Subcutaneous abdominal adipose tissue (tissue), 5 donors: ENCODE results near the gene COX10.
A peak's percentile ranks its signal among the peaks of the same experiment; 100 is the strongest.
"Not testable (repeated sequence)": the region's sequence is repeated elsewhere in the genome, so short reads cannot be mapped to it uniquely, and the experiment has no call there.

ENCODE experiments used
- H3K27ac ChIP-seq: one replicate; pipeline ENCODE4 v1.7.0; 2013; ENCODE audit warnings: low read depth, mild to moderate bottlenecking, inconsistent platforms, low read length, moderate library complexity
- H3K27me3 ChIP-seq, 5 donors: one replicate each; pipeline ENCODE4 v1.7.0; 2013; ENCODE audit warnings: low read length in 5 of 5, inconsistent platforms in 1 of 5; ENCODE audit not compliant: control insufficient read depth in 5 of 5, insufficient read depth in 4 of 5
- H3K36me3 ChIP-seq, 5 donors: one replicate each; pipeline ENCODE4 v1.7.0; 2013; ENCODE audit warnings: low read length in 5 of 5; ENCODE audit not compliant: control insufficient read depth in 5 of 5, insufficient read depth in 5 of 5
- H3K4me1 ChIP-seq, 5 donors: one replicate each; pipeline ENCODE4 v1.7.0; 2013; ENCODE audit warnings: low read length in 5 of 5, mild to moderate bottlenecking in 3 of 5, moderate library complexity in 1 of 5; ENCODE audit not compliant: control insufficient read depth in 5 of 5, insufficient read depth in 5 of 5
- H3K4me3 ChIP-seq, 5 donors: one replicate each; pipeline ENCODE4 v1.7.0; 2013; ENCODE audit warnings: low read length in 5 of 5, low read depth in 1 of 5
- H3K9ac ChIP-seq, 5 donors: one replicate each; pipeline ENCODE4 v1.7.0; 2013; ENCODE audit warnings: low read length in 5 of 5, mild to moderate bottlenecking in 4 of 5, moderate library complexity in 3 of 5
- H3K9me3 ChIP-seq, 5 donors: one replicate each; pipeline ENCODE4 v1.7.0; 2013; ENCODE audit warnings: low read length in 5 of 5; ENCODE audit not compliant: control insufficient read depth in 5 of 5
- donor health status: healthy.
- donor health status: healthy.
- donor health status: healthy.
- donor health status: healthy.
- donor health status: healthy.

The COX10 gene

DNA sequence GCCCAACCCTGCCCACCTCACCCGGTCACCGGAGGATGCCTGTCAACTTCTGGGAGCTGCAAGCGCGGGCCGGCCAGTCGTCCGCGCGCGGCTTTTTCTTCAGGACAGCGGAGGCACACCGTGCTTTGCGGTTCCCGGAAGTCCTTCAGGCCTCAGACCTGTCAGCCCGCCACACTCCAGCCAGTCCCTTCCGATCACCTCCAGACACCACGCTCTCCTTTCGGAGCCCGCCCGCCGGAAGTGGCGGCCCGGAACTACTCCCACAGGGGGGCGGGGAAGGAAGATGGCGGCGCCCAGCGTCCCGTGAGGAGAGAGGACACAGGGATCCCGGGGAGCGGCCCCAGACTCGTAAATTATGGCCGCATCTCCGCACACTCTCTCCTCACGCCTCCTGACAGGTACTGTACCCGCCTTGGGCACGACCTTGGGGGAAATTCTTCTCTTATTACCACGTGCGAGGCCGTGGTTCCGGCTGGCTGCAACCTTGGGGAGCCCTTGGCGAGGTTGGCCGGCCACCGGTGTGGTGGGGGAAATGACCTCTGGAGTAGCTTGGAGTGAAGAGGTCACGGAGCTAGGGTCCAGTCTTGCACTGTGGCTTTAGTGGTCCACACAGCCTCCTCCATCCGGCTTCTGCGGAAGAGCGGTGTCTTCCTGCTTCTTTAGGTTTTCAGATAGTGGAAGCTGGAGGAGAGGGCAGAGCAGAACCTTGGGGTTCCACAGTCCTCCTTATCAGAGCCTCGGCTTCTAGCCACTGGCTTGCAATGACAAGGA, at the start of gene COX10:
Gene COX10, plus strand, starts transcription at position 254 of the 771 bp plus-strand sequence. Its CDS starts 102 bp downstream, at position 356.
- peaks cover 0 to 3% (median 0%) of the 10 kb centered on the region in 5 donors for H3K36me3 ChIP-seq
- H3K9ac ChIP-seq = peak within 1 kb of the TSS; percentile 85 to 98 (median 96)
- peak within 1 kb of the TSS; percentile 61 for H3K27ac ChIP-seq
- H3K9me3 ChIP-seq = peaks cover 0 to 4% (median 3%) of the 10 kb centered on the region in 5 donors
- H3K27me3 ChIP-seq = no peaks in the 10 kb centered on the region
- peaks cover 0 to 24% (median 20%) of the 10 kb centered on the region in 5 donors for H3K4me1 ChIP-seq
- peak within 1 kb of the TSS; percentile 95 to 100 (median 100) for H3K4me3 ChIP-seq

DNA sequence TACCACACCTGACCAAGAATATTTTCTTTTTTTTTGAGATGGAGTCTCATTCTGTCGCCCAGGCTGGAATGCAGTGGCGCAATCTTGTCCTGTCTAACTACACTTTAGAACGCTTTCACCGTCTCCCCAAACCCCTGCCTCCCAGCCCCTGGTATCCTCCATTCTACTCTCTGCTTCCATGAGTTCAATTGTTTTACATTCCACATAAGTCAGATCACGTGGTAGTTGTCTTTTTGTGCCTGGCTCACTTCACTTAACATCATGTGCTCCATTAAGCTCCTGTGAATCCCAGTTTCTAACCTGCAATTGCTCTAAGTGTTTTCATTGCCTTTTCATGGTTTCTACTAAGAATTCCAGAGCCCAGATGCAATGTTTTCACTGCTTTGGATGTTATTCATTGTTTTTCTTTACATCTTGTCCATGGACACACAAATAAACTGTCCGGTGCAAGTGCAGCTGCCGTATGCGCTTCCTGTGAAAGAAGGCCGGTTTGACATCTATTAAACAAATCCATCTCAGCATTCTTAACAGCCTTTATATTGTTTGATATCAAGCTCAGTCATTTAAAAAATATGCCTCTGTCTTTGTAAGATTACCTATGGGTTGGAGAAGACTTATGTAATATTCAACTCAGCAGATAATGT, 47.5 kb upstream of the COX10 start:
- H3K4me1 ChIP-seq, H3K36me3 ChIP-seq, H3K4me3 ChIP-seq, H3K9ac ChIP-seq, H3K9me3 ChIP-seq, H3K27me3 ChIP-seq, H3K27ac ChIP-seq: not testable (repeated sequence)

DNA sequence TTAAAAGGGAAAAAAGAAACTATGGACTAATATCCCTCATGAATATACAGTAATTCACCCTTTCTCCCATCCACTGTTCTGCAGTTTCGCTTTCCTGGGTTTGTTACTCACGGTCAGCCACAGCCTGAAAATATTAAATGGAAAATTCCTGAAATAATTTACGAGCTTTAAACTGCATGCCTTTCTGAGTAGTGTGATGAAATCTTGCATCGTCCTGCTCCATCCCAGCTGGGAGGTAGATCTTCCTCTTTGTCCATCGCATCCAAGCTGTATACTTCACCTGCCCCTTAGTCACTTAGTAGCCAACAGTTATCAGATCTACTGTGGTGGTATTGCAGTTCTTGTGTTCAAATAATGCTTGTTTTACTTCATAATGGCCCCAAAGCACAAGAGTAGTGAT, 39.5 kb upstream of the COX10 start:
- not testable (repeated sequence) for H3K9ac ChIP-seq, H3K4me3 ChIP-seq, H3K27me3 ChIP-seq, H3K27ac ChIP-seq, H3K4me1 ChIP-seq, H3K9me3 ChIP-seq
- H3K36me3 ChIP-seq = peaks cover 4 to 12% (median 11%) of the 10 kb centered on the region in 5 donors

DNA sequence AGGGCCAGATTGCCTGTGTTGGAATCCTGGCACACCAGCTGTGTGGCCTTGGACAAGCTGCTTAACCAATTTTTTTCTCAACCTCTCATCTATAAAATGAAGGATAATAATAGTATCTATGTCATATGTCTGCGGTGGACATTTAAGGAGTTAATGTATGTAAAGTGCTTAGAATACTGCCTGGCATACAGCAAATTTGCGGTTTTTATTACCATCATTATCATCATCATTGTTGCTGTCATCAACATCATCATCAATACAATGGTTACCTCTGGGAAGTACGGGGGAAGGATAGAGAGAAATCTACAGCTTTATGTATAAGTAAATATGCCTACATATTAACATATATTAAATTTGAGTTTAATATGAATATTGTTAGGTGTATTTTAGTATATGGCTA, 37.1 kb upstream of the COX10 start:
- no peak overlapping the region for H3K9ac ChIP-seq
- no peak overlapping the region for H3K4me3 ChIP-seq
- peaks cover 4 to 12% (median 11%) of the 10 kb centered on the region in 5 donors for H3K36me3 ChIP-seq
- H3K27me3 ChIP-seq = no peaks in the 10 kb centered on the region
- H3K4me1 ChIP-seq = no peaks in the 10 kb centered on the region
- no peak overlapping the region for H3K27ac ChIP-seq
- no peaks in the 10 kb centered on the region for H3K9me3 ChIP-seq

DNA sequence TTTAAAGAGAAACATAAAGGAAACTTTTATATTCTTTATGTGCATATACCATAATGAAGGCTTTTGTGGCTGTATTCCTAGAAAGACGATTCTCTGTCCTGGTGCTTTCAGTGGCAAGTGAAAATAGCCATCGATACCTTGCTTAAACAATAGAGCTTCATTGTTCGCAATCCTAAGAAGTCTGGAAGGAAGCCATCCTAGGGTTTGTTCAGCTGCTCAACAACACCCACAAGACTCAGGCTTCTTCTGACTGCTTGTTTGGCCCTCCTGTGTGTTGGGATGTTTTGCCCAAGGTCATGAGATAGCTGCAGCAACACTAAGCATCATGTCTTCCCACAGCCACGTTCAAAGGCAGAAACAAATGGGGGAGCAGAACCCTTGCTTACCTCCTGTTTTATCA, 36.1 kb upstream of the COX10 start:
- Histone ChIP-seq H3K9me3 (no peaks in the 10 kb centered on the region), H3K36me3 (peaks cover 4 to 12% (median 11%) of the 10 kb centered on the region in 5 donors), H3K4me1 (no peaks in the 10 kb centered on the region), H3K4me3 (no peak overlapping the region), H3K27me3 (no peaks in the 10 kb centered on the region), H3K27ac (no peak overlapping the region), H3K9ac (no peak overlapping the region)

DNA sequence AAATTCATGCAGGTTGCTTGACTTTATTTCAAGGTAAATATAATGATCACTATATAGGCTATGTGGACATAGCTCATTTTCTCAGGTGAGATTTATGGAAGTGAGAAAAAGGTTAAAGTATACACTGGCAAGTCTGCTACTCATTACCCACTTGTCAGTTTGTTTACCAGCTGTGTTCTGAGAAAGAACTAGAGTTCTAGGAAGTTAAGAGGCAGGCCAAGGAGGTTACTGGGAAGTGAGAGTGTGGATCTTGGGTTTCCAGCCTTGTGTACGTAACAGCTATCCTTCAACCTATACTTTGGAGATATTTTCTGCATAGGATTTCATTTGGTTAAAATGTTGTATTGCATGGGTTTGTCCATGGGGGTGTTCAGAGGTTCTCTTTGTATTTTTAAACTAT, 31.9 kb upstream of the COX10 start:
- no peak overlapping the region for H3K27ac ChIP-seq
- H3K36me3 ChIP-seq = peaks cover 4 to 12% (median 11%) of the 10 kb centered on the region in 5 donors
- H3K9me3 ChIP-seq = no peaks in the 10 kb centered on the region
- no peak overlapping the region for H3K9ac ChIP-seq
- no peak overlapping the region for H3K4me3 ChIP-seq
- no peaks in the 10 kb centered on the region for H3K27me3 ChIP-seq
- H3K4me1 ChIP-seq = no peaks in the 10 kb centered on the region

DNA sequence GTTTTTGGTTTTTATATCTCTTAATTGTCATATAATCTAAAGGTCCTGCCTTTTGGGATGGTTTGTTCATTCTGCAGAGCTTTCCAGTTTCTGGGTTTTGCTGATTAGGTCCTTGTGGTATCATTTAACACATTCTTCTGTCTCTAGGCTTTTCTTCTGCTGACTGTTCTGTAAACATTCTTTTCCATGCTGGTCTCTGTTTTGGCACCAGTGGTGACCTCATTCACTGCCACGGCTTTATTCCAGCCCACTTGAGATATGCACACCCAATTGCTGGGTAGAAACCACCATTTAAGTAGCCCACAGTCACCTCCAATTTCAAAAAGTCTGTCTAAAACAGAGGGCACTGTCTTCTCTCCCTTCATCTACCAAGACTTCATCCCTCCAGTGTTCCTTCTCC, 31.1 kb upstream of the COX10 start:
- Histone ChIP-seq H3K27ac (no peak overlapping the region), H3K9me3 (no peaks in the 10 kb centered on the region), H3K4me3 (no peak overlapping the region), H3K36me3 (peaks cover 0 to 10% (median 9%) of the 10 kb centered on the region in 5 donors), H3K4me1 (no peaks in the 10 kb centered on the region), H3K27me3 (no peaks in the 10 kb centered on the region), H3K9ac (no peak overlapping the region)

DNA sequence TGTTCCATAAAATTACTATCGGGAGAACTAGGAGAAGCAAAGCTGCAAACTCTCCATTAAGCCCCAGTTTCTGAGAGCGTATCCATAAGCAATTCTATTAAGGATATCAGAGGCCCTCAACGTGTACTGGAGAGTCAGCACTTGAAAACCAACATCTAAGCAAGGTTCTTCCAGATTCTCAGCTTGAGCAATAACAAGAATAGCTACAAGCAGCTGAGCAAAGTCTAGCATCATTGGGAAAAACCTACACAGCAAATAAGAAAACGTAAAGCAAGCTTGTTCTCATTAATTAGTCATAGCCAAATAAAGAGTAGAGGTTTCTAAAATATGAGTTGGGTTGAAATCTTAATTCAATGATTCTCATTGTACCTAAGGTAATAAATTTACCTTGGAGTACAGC, 26.9 kb upstream of the COX10 start:
- Histone ChIP-seq H3K4me1 (no peaks in the 10 kb centered on the region), H3K9me3 (no peaks in the 10 kb centered on the region), H3K27me3 (no peaks in the 10 kb centered on the region), H3K36me3 (no peaks in the 10 kb centered on the region), H3K4me3 (no peak overlapping the region), H3K27ac (no peak overlapping the region), H3K9ac (no peak overlapping the region)

DNA sequence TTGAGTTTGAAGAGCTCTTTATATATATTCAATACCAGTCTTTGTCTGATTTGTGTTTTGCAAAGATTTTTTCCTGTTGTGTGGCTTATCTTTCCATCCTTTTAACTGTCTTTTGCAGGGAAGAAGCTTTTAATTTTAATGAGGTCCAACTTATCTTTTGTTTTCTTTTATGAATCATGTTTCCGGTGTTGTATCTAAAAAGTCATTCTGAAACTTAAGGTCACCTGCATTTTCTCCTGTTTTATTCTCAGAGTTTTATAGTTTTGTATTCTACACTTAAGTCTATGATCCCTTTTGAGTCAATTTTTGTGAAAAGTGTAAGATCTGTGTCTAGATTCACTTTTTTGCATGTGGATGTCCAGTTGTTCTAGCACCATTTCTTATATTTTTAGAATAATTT, 24.6 kb upstream of the COX10 start:
- no peak overlapping the region for H3K9ac ChIP-seq
- H3K4me1 ChIP-seq = no peaks in the 10 kb centered on the region
- no peaks in the 10 kb centered on the region for H3K36me3 ChIP-seq
- H3K27me3 ChIP-seq = no peaks in the 10 kb centered on the region
- no peak overlapping the region for H3K27ac ChIP-seq
- no peaks in the 10 kb centered on the region for H3K9me3 ChIP-seq
- H3K4me3 ChIP-seq = no peak overlapping the region

DNA sequence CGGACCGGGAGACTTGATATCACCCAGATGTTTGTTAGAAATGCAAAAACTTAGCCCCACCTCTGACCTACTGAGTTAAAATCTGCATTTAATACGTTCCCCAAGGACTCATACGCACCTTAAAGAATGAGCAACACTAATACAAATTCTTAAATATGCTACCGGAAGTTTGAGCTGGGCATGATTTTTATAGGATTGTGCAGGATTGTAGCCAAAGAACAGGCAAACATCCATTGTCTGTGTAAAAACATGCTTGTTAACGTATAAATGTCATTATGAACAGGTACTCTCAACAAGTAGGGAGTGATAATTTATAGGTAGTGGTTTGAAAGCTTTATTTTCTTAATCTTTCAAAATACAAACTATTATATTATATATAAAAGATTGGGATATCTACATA, 22.3 kb upstream of the COX10 start:
- no peaks in the 10 kb centered on the region for H3K9me3 ChIP-seq
- H3K36me3 ChIP-seq = peaks cover 0 to 6% (median 4%) of the 10 kb centered on the region in 5 donors
- H3K27ac ChIP-seq = no peak overlapping the region
- no peak overlapping the region for H3K4me3 ChIP-seq
- H3K4me1 ChIP-seq = no peaks in the 10 kb centered on the region
- H3K9ac ChIP-seq = no peak overlapping the region
- no peaks in the 10 kb centered on the region for H3K27me3 ChIP-seq
